Lung (tissue), 12 donors: ENCODE measurements around the gene AFAP1L2. TPM values are rescaled to one million over a fixed set of nuclear protein-coding genes. Genes with fewer than 3 reads are reported as not detected.

Experiments
- ATAC-seq: fragments of 200-7000 bp; cut with Tn5 transposase; one replicate; pipeline ENCODE4 v1.9.1; 2020; ENCODE audit warnings: moderate number of reproducible peaks; ENCODE audit not compliant: insufficient read depth, low FRiP score
- DNase-seq, 3 donors: peaks; one replicate each; pipeline ENCODE4 v3.0.0-alpha.2; 2013 to 2017
- H3K27ac ChIP-seq, 2 donors: one replicate each; pipeline ENCODE4 v1.5.1; 2013; ENCODE audit warnings: mild to moderate bottlenecking in 2 of 2, moderate library complexity in 2 of 2, control low read depth in 1 of 2, inconsistent platforms in 1 of 2, low read depth in 1 of 2, low read length in 1 of 2
- H3K27me3 ChIP-seq, 3 donors: one replicate each; pipeline ENCODE4 v1.5.1; 2013; ENCODE audit warnings: low read length in 2 of 3; ENCODE audit not compliant: control insufficient read depth in 3 of 3, insufficient read depth in 3 of 3
- H3K36me3 ChIP-seq, 4 donors: one replicate each; pipeline ENCODE4 v1.5.1; 2013; ENCODE audit warnings: low read length in 4 of 4, mild to moderate bottlenecking in 1 of 4, moderate library complexity in 1 of 4; ENCODE audit not compliant: control insufficient read depth in 4 of 4, insufficient read depth in 4 of 4
- H3K4me1 ChIP-seq, 5 donors: one replicate each; pipeline ENCODE4 v1.5.1; 2013; ENCODE audit warnings: low read length in 5 of 5, mild to moderate bottlenecking in 2 of 5, moderate library complexity in 1 of 5; ENCODE audit not compliant: control insufficient read depth in 5 of 5, insufficient read depth in 5 of 5
- H3K4me3 ChIP-seq: one replicate; pipeline ENCODE4 v1.5.1; 2013; ENCODE audit warnings: mild to moderate bottlenecking, control low read depth, moderate library complexity
- H3K9ac ChIP-seq, 2 donors: one replicate each; pipeline ENCODE4 v1.5.1; 2013; ENCODE audit warnings: low read length in 2 of 2, control low read depth in 1 of 2; ENCODE audit not compliant: insufficient read depth in 1 of 2
- H3K9me3 ChIP-seq, 4 donors: one replicate each; pipeline ENCODE4 v1.5.1; 2013; ENCODE audit warnings: low read length in 3 of 4, mild to moderate bottlenecking in 1 of 4, moderate library complexity in 1 of 4; ENCODE audit not compliant: control insufficient read depth in 4 of 4, insufficient read depth in 3 of 4
- CTCF ChIP-seq: IDR thresholded peaks from 2 replicates; pipeline ENCODE4 v1.5.1; 2012; ENCODE audit warnings: mild to moderate bottlenecking; ENCODE audit errors: control extremely low read depth, extremely low read depth
- WGBS, 2 donors: extraction: QIAGEN DNeasy Blood & Tissue Kit; methylation state at CpG; one replicate each; pipeline ENCODE4 v1.1.7; 2013; 5-methylcytosine and 5-hydroxymethylcytosine counted together
- polyA plus RNA-seq, 2 donors: library from polyadenylated mRNA; stranded (reverse); fragments of 200-250 nt; gene quantifications; one replicate each; pipeline ENCODE4 v1.2.1, GENCODE V29; 2013
- total RNA-seq, 2 donors: library from RNA; depleted of rRNA in 1 of 2; stranded (reverse); fragments of >200 nt in 1 of 2; gene quantifications; one replicate each; pipeline ENCODE4 v1.2.1, GENCODE V29; 2014 to 2021
- donor health status: control.
- donor health status: control.
- donor health status: Bipolar disorder and iron deficiency.
- donor health status: healthy.
- donor health status: DM: yes; HTN: yes; CAD: no.

AFAP1L2 gene
- total and polyA plus RNA-seq, 4 donors = 2.0 to 21.0 (median 5.8) TPM

- H3K4me3 ChIP-seq = no peak overlapping the region
- no peaks in the 10 kb centered on the region for H3K9me3 ChIP-seq
- peaks cover 0 to 3% (median 1%) of the 10 kb centered on the region in 4 donors for H3K36me3 ChIP-seq
- no peak overlapping the region for H3K9ac ChIP-seq
- DNase-seq = peak; percentile 45 to 60 (median 51)
- H3K27me3 ChIP-seq = no peaks in the 10 kb centered on the region
- ATAC-seq = no peak
- 68 to 74% methylated on average over 8 of the region's 8 CpGs for WGBS, 2 donors
- TF ChIP-seq CTCF = no peak
- H3K4me1 ChIP-seq = peaks cover 0 to 11% (median 0%) of the 10 kb centered on the region in 5 donors
- H3K27ac ChIP-seq = no peak overlapping the region
Measured at GRCh38 chr10:114286921-114287320, 117.4 kb downstream of the AFAP1L2 start.

GRCh38 chr10:114285961-114286441, 118.3 kb downstream of the AFAP1L2 start:
- no peak overlapping the region for H3K27ac ChIP-seq
- no peaks in the 10 kb centered on the region for H3K27me3 ChIP-seq
- DNase-seq (no peak), ATAC-seq (no peak)
- 89 to 95% methylated on average over 31 of the region's 31 CpGs for WGBS, 2 donors
- H3K9me3 ChIP-seq = no peaks in the 10 kb centered on the region
- H3K4me3 ChIP-seq = no peak overlapping the region
- peaks cover 0 to 3% (median 0%) of the 10 kb centered on the region in 4 donors for H3K36me3 ChIP-seq
- no peak for TF ChIP-seq CTCF
- H3K4me1 ChIP-seq = peaks cover 0 to 11% (median 0%) of the 10 kb centered on the region in 5 donors
- H3K9ac ChIP-seq = no peak overlapping the region

GRCh38 chr10:114284346-114285071, 119.8 kb downstream of the AFAP1L2 start:
- WGBS, 2 donors = 82 to 84% methylated on average over 13 of the region's 13 CpGs
- Histone ChIP-seq H3K27me3 (no peaks in the 10 kb centered on the region), H3K9ac (no peak overlapping the region), H3K27ac (no peak overlapping the region), H3K4me1 (peaks cover 0 to 14% (median 0%) of the 10 kb centered on the region in 5 donors), H3K36me3 (peaks cover 0 to 3% (median 0%) of the 10 kb centered on the region in 4 donors), H3K4me3 (no peak overlapping the region), H3K9me3 (no peaks in the 10 kb centered on the region)
- TF ChIP-seq CTCF = no peak
- DNase-seq (no peak), ATAC-seq (no peak)
